Measurements from ENCODE around the gene ZFP1.
"Not testable (repeated sequence)": the region's sequence is repeated elsewhere in the genome, so short reads cannot be mapped to it uniquely, and the experiment has no call there.

The ZFP1 gene

DNA sequence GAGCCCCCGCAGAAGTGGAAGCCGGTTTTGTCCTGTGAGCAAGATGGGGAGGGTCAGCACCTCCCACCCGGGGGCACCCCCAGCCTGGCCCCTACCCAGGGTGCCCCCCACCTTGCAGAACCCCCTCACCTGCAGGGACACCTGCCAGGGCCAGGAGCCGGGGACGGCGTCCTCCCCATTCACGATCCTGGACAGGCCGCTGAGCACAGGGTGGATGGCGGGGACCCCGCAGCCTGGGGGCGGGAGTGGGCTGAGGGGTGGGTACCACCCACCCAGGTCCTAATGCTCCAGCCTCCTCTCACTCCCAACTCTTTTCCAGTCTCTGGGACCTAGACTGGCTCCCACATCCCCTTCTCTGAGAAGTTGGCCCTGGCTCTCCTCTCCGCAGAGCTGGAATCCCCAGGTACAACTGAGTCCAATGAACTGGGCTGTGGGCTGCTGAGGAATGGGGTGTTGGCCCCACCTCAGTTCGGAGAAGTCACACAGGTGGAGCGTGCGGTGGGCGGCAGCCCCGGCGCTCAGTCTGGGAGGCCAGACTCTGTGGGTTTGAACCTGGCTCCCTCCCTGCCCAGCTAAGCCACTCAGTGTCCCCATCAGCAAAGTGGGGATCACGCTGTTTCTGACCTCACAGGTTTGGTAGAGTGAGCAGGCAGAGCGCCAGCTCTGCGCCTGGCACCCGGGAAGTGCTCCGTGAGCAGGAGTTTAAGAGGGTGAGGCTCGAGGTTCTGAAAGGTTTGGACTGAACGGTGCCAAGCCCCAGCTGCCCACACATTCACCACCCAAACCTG lies 57.8 kb downstream of the ZFP1 start:
- DNase-seq = not testable (repeated sequence)

DNA sequence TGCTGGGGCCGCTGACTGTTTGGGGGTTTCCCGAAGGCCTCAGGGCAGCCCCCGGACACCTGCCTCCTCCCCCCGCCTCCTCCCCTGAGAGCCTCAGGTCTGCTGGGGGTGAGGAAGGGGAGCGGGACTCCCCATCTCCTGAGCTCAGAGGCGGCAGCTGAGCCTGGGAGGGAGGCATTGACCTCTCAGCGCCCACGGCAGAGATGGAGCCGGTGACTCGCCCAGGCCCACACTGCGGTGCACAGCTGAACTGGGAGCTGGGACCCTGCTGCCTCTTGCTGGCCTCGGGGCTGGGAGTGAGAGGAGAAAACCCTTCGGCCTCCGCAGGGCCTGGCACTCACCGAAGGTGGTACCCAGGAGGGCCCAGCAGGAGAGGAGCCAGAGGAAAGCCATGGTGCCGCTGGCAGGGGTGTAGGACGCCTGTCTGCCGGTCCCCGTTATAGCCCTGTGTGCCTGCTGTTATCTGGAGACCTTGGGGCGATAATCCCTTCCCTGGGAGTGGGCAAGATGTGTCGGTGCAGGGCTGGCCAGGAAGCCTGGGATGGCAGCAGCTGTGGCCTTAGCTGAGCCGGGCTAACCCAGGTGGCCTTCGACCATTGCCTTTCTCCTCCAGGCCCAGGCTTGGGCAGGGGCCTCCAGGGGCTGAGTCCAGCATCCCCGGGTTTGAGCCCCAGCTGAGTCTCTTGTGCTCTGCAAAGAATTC lies 58.6 kb downstream of the ZFP1 start, which contains the start of gene CTRB2:
CTRB2 (minus strand) TSS at position 413 of the 703 bp plus-strand sequence; CDS start at position 393, 20 bp downstream.
- no peak for DNase-seq

DNA sequence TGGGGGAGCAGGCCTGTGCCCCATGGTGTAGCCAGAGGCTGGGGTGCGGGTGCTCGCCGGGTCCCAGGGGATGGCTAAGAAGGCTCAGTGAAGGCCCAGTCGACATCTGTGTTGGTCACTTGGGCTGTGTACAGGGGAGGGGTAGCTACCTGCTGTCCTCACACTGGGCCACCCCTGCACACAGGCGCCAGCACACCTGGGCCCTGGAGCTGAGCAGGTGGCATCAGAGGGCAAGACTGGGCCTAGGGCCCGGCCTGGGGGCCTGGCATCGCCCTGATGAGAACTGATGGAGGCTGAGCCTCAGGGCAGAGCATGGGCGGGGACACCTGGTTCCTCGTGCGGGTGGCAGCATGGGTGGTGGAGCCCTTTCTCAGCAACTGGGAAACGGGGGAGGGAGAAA lies 59.5 kb downstream of the ZFP1 start:
- no peak for DNase-seq

DNA sequence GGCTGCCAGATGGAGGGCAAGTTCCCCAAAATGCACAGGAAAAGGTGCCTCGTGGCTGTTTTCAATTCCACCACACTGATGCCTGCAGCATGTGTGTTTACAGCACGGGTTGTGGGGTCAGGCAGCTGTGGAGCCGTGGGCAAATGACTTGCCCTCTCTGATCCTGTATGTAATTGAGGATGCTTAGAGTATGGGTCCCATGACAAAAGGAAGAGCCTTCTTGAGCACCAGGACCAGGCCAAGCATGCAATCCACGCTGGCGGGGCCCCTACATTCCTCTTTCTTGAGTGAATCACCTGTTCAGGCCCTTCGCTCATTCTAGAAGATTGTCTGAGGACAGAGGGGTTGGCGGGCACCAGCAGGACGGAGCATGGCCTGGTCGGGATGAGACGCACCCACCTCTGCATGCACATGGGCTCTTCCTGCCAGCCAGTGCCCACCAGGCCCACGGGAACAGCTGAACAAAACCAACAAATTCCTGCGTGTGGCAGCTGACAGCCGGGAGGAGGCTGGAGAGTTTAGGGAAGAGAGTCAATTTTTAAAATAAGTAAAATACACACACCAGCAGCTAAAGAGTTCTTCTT lies 60.0 kb downstream of the ZFP1 start:
- DNase-seq = no peak

DNA sequence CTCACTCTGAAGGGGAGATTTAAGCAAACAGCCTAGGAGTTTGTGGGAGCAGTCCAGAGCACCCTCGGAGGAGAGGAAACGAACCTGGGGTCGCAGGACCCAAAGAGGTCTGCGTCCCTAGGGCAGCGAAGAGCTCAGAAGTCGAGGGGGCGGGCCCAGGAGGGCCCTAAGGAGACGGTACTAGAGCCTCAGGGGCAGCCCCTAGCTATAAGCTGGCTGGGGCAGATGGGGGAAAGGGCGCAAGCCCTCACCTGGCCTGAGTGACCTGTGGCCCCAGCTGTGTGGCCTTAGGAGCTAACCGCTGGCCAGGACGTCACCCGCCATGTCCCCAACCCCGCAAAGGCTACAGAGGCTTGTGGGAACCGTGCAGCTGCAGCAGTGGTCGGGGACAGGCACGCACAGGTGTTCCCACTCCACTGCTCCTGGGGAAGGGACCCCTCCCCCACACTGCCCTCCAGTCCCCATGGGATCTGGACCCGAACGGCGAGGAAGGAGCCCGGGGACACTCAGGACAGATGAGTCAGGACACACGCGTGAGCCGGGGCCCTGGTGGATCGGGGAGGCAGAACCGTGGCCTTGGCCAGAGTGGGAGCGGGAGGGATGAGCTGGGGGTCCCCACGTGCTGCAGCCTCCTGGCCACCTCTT lies 60.7 kb downstream of the ZFP1 start:
- DNase-seq = no peak

DNA sequence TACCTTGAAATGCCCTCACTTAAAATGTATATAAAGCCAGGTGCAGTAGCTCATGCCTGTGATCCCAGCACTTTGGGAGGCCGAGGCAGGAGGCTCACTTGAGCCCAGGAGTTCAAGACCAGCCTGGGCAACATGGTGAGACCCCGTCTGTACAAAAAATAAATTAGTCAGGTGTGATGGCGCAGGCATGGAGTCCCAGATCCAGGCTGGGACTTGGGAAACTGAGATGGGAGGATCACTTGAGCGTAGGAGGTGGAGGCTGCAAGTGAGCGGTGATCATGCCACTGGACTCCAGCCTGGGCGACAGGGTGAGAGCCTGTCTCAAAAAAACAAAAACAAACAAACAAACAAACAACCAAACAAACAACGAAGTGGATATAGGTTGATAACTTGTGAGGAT lies 61.2 kb downstream of the ZFP1 start:
- not testable (repeated sequence) for DNase-seq

DNA sequence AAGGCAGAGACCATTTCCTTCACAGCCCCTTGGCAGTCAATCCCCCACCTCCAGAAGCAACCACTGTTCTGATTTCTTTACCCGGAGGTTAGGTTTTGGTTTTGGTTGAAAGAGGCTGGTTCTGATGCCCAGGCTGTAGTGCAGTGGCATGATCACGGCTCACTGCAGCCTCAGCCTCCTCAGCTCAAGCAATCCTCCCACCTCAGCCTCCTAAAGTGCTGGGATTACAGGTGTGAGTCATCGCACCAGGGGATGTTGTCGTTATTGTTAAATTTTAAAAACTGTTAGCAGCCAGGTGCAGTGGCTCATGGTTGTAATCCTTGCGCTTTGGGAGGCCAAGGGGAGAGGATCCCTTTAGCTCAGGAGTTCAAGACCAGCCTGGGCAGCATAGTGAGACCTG lies 61.6 kb downstream of the ZFP1 start:
- no peak for DNase-seq

DNA sequence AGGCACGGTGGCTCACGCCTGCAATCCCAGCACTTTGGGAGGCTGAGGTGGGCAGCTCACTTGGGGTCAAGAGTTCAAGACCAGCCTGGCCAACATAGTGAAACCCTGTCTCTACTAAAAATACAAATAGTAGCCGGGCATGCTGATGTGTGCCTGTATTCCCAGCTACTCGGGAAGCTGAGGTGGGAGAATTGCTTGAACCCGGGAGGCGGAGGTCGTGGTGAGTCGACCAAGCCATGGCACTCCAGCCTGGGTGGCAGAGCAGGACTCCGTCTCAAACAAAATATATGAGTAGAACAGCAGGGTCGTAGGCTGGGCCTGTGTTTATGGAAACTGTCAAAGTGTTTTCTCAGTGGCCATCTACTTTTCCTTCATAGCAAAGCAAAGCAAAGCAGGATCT lies 63.0 kb downstream of the ZFP1 start:
- DNase-seq = not testable (repeated sequence)

DNA sequence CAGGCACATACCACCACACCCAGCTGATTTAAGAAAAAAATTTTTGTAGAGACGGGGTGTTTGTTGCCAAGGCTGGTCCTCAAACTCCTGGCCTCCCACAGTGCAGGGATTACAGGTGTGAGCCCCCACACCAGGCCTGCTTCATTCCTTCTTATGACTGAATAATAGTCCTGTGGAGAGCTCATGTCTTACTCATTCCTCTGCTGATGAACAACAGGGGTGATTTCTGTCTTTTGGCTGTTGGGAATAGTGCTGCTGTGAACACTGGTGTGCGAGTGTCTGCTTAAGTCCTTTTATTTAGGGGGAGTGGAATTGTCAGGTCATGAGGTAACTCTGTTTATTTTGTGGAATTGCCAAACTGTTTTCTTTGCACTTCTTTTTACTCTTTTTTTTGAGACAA lies 67.8 kb downstream of the ZFP1 start:
- no peak for DNase-seq

DNA sequence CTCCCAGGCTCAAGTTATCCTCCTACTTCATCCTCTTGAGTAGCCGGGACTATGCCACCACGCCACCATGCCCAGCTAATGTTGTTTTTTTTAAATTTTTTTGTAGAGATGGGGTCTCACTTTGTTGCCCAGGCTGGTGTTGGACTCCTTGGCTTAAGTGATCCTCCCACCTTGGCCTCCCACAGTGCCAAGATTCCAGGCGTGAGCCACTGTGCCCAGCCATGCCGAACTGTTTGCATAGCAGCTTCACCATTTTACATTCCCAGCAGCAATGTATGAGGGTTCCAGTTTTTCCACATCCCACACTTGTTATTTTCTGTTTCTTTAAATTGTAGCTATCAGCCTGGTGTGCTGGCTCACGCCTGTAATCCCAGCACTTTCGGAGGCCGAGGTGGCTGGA lies 68.3 kb downstream of the ZFP1 start:
- DNase-seq = no peak

DNA sequence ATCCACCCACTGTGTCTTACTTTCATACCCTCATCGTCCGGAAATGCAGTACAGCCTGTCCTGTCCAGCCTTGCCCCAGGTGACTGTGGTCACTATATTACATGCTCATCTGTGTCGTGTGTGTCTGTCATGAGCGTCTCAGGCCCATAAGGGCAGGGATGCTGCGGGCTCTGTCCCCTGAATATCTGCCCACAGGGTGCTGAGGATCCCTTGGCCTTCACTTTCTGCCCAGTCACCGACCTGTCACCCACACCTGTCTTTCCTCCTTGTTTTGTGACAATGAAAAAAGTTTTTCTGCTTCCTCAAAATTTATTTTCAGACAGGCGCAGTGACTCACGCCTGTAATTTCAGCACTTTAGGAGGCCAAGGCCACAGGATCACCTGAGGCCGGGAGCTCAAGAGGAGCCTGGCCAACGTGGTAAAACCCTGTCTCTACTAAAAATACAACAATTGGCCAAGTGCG lies 69.1 kb downstream of the ZFP1 start:
- no peak for DNase-seq

DNA sequence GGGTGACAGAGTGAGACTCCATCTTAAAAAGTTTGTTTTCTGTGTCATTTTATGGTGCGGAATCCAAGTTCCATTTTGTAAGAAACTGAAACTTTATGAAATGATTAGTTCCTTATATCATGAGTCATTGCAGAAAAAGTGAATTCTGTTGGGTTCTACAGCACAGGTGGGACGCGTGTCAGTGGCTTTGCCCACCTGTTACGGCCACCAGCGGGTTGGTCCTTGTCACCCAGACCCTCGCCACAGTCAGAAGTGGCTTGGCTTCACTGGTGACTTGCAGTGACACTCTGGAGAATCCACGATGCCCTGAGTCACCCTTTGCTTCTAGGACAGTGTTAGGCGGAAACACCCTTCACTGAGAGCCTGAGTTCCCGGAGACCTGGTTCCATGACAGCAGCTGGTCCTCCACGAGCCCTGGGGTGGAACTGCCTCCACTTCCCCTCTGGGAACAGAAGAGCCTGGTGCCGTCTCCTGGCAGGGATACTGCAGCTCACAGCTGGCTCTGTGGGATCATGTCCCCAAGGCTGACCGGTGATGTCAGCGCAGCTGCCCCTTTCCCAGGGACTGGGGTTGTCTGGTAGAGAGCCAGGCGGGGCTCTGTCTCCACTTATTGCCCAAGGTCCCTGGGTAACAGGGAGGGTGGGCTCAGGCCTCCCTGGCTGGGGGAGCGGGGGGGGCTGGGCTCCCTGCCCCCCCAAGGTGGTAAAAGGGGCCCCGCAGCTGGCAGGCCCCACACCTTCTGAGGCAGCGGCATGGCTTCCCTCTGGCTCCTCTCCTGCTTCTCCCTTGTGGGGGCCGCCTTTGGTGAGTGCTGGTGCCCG lies 70.1 kb downstream of the ZFP1 start, which contains the start of gene CTRB1:
CTRB1 (plus strand) TSS at position 733 of the 821 bp plus-strand sequence; CDS start at position 753, 20 bp downstream.
- no peak for DNase-seq

DNA sequence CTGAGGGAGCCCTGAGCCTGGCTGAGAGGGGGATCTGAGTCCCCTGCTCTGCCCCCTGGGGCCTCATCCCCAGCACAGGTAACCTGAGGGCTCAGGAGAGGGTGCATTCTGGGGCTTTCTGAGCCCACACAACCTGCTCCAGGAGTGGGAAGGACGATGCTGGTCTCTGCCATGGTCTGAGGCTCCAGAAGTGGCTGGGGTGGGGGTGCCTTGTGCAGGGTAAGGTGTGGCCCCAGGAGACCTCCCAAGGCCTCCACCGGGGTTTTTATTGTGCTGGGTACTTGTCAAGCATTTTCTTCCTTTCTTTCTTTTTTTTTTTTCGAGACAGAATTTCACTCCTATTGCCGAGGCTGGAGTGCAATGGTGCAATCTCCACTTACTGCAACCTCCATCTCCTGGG lies 70.8 kb downstream of the ZFP1 start:
- DNase-seq = no peak

DNA sequence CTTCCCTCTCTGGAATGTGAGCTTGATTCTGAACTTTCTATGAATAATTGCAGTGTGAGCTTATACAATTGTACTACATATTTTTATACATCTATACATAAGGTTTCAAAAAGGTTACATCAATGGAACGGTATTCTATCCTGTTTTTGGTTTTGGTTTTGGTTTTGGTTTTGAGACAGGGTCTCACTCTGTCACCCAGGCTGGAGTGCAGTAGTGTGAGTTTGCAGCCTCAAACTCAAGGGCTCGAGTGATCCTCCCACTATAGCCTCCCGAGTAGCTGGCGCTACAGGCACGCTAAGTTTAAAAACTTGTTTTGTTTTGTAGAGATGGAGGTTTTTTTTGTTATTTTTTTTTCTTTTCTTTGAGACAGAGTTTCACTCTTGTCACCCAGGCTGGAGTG lies 71.5 kb downstream of the ZFP1 start:
- DNase-seq = no peak
